H1 (cell line): ENCODE data around the gene SLC43A3. TPM values are rescaled to one million over a fixed set of nuclear protein-coding genes. Genes with fewer than 3 reads are reported as not detected.

Experiments used
- CTCF ChIA-PET: fragments of 300-600 bp; sonication (Branson Sonifier 250); formaldehyde crosslinking; loops from one replicate; lab custom pipeline; 2021; ENCODE audit not compliant: partially characterized antibody; lab: Charles Lee
- POLR2A ChIA-PET: fragments of 300-600 bp; sonication (Branson Sonifier 250); formaldehyde crosslinking; loops from one replicate; lab custom pipeline; 2021; ENCODE audit warnings: inconsistent platforms; ENCODE audit not compliant: partially characterized antibody; lab: Charles Lee
- DNase-seq, 2 experiments: peaks; one replicate each; pipeline versions ENCODE4 v3.0.0 to v3.0.0-alpha.2; 2010 to 2022; ENCODE audit warnings: low spot score in 2 of 2, low read depth in 1 of 2, mixed read lengths in 1 of 2
- FAIRE-seq: peaks from 2 replicates; lab custom pipeline; 2011; peaks lifted over from hg19 to GRCh38; lab: Jason Lieb, UNC
- H2AFZ ChIP-seq: 2 replicates; pipeline ENCODE4 v1.8.1; 2012; ENCODE audit warnings: low read length, inconsistent platforms
- H2AK5ac ChIP-seq: 2 replicates; pipeline ENCODE4 v1.6.1; 2013; ENCODE audit warnings: low read depth, low read length
- H2BK120ac ChIP-seq: replicated peaks from 2 replicates; pipeline ENCODE3; 2013; ENCODE audit warnings: low read depth, low read length, inconsistent platforms
- H2BK12ac ChIP-seq: 2 replicates; pipeline ENCODE4 v1.6.1; 2013; ENCODE audit warnings: low read depth, low read length
- H2BK15ac ChIP-seq: 2 replicates; pipeline ENCODE4 v1.6.1; 2013; ENCODE audit warnings: low read length
- H2BK20ac ChIP-seq: 2 replicates; pipeline ENCODE4 v1.6.1; 2013; ENCODE audit warnings: low read length
- H2BK5ac ChIP-seq: 2 replicates; pipeline ENCODE4 v1.6.1; 2013; ENCODE audit warnings: low read depth, low read length
- H3K14ac ChIP-seq: 2 replicates; pipeline ENCODE4 v1.6.1; 2013; ENCODE audit warnings: inconsistent platforms; ENCODE audit not compliant: insufficient read length
- H3K18ac ChIP-seq: 2 replicates; pipeline ENCODE4 v1.6.1; 2013; ENCODE audit warnings: low read length; ENCODE audit errors: extremely low read depth
- H3K23ac ChIP-seq: 2 replicates; pipeline ENCODE4 v1.6.1; 2013; ENCODE audit warnings: inconsistent platforms; ENCODE audit not compliant: insufficient read length
- H3K23me2 ChIP-seq: 2 replicates; pipeline ENCODE4 v1.6.1; 2013; ENCODE audit warnings: low read depth, low read length
- H3K27ac ChIP-seq: 2 replicates; pipeline ENCODE4 v1.6.1; 2011; ENCODE audit warnings: low read depth, low read length, inconsistent platforms
- H3K27me3 ChIP-seq, 4 experiments: replicated peaks in 1 of 4; 1 replicate in 1 of 4; 2 replicates in 3 of 4; pipeline versions ENCODE4 v1.6.1 to v1.8.1; 2011 to 2013; ENCODE audit warnings: low read length in 3 of 4, mild to moderate bottlenecking in 3 of 4, inconsistent platforms in 2 of 4, mixed read lengths in 2 of 4, moderate library complexity in 1 of 4; ENCODE audit not compliant: control insufficient read depth in 3 of 4, insufficient read depth in 3 of 4; ENCODE audit errors: extremely low read depth in 1 of 4
- H3K36me3 ChIP-seq, 4 experiments: 2 replicates each; pipeline versions ENCODE4 v1.6.1 to v1.8.1; 2011 to 2013; ENCODE audit warnings: mild to moderate bottlenecking in 4 of 4, low read length in 3 of 4, moderate library complexity in 2 of 4, control low read depth in 1 of 4, inconsistent platforms in 1 of 4; ENCODE audit not compliant: insufficient read depth in 4 of 4, control insufficient read depth in 2 of 4
- H3K4ac ChIP-seq: replicated peaks from 2 replicates; pipeline ENCODE3; 2013; ENCODE audit warnings: low read length, low read depth, mixed read lengths, inconsistent platforms; ENCODE audit not compliant: insufficient read length
- H3K4me1 ChIP-seq, 4 experiments: replicated peaks in 1 of 4; 1 replicate in 1 of 4; 2 replicates in 3 of 4; pipeline versions ENCODE4 v1.6.1 to v1.8.1; 2011 to 2013; ENCODE audit warnings: low read length in 3 of 4, inconsistent platforms in 2 of 4, mixed read lengths in 1 of 4; ENCODE audit not compliant: insufficient read depth in 4 of 4, control insufficient read depth in 3 of 4
- H3K4me2 ChIP-seq, 2 experiments: 2 replicates each; pipeline versions ENCODE4 v1.6.1 to v1.8.1; 2011 to 2013; ENCODE audit warnings: low read depth in 2 of 2, low read length in 2 of 2, control low read depth in 1 of 2, inconsistent platforms in 1 of 2, mild to moderate bottlenecking in 1 of 2; ENCODE audit not compliant: insufficient read depth in 1 of 2
- H3K4me3 ChIP-seq, 4 experiments: fragments of 200-600, 300-600 bp in 1 of 4; sonication (generic), shearing (Covaris generic), sonication (Bioruptor Twin) in 1 of 4; 2 replicates each; pipeline versions ENCODE4 v1.5.1 to v1.8.1; 2011 to 2016; ENCODE audit warnings: low read length in 4 of 4, low read depth in 3 of 4, control low read depth in 2 of 4, inconsistent platforms in 2 of 4, mild to moderate bottlenecking in 2 of 4, mixed read lengths in 1 of 4, moderate library complexity in 1 of 4; ENCODE audit not compliant: insufficient read depth in 2 of 4; ENCODE audit errors: extremely low read depth in 1 of 4
- H3K56ac ChIP-seq: replicated peaks from 2 replicates; pipeline ENCODE3; 2013; ENCODE audit warnings: low read depth, mild to moderate bottlenecking, mixed read lengths, low read length, inconsistent platforms; ENCODE audit not compliant: insufficient read length
- H3K79me1 ChIP-seq: 2 replicates; pipeline ENCODE4 v1.6.1; 2013; ENCODE audit warnings: low read depth, low read length, control low read depth
- H3K79me2 ChIP-seq, 2 experiments: 2 replicates each; pipeline versions ENCODE4 v1.6.1 to v1.8.1; 2012 to 2013; ENCODE audit warnings: low read length in 2 of 2, mild to moderate bottlenecking in 2 of 2, inconsistent platforms in 1 of 2; ENCODE audit not compliant: insufficient read depth in 2 of 2, control insufficient read depth in 1 of 2
- H3K9ac ChIP-seq, 4 experiments: replicated peaks in 1 of 4; 1 replicate in 1 of 4; 2 replicates in 3 of 4; pipeline versions ENCODE4 v1.6.1 to v1.8.1; 2011 to 2013; ENCODE audit warnings: low read depth in 3 of 4, low read length in 3 of 4, control low read depth in 2 of 4, mild to moderate bottlenecking in 2 of 4, moderate library complexity in 2 of 4, inconsistent platforms in 1 of 4; ENCODE audit errors: extremely low read depth in 1 of 4
- H3K9me3 ChIP-seq, 2 experiments: 2 replicates each; pipeline versions ENCODE4 v1.6.1 to v1.8.1; 2012 to 2013; ENCODE audit warnings: mild to moderate bottlenecking in 2 of 2, moderate library complexity in 2 of 2, control low read depth in 1 of 2, inconsistent platforms in 1 of 2, low read depth in 1 of 2, low read length in 1 of 2, mixed read lengths in 1 of 2; ENCODE audit not compliant: insufficient read depth in 2 of 2
- H4K20me1 ChIP-seq, 2 experiments: replicated peaks in 1 of 2; 2 replicates each; pipeline versions ENCODE3 to v1.8.1; 2011 to 2013; ENCODE audit warnings: inconsistent platforms in 2 of 2, low read length in 2 of 2, mild to moderate bottlenecking in 1 of 2; ENCODE audit not compliant: insufficient read depth in 2 of 2, control insufficient read depth in 1 of 2
- H4K5ac ChIP-seq: 2 replicates; pipeline ENCODE4 v1.6.1; 2013; ENCODE audit warnings: low read length, low read depth, mixed read lengths, inconsistent platforms; ENCODE audit not compliant: insufficient read length
- H4K8ac ChIP-seq: 2 replicates; pipeline ENCODE4 v1.8.0; 2013; ENCODE audit warnings: mild to moderate bottlenecking, moderate library complexity, low read length, inconsistent platforms; ENCODE audit not compliant: insufficient read depth; ENCODE audit errors: extremely low read depth
- H4K91ac ChIP-seq: replicated peaks from 2 replicates; pipeline ENCODE3; 2013; ENCODE audit warnings: low read length, mixed read lengths, inconsistent platforms; ENCODE audit not compliant: insufficient read length
- HDAC6 ChIP-seq: IDR thresholded peaks from one replicate; pipeline ENCODE4 v1.7.1; 2012; ENCODE audit warnings: low read depth, mild to moderate bottlenecking, inconsistent platforms, low read length, moderate library complexity
- TCF12 ChIP-seq: IDR thresholded peaks from 2 replicates; pipeline ENCODE4 v1.6.1; 2011; ENCODE audit warnings: low read depth, mild to moderate bottlenecking, low read length
- WGBS, 2 experiments: shearing (Covaris generic) in 1 of 2; methylation state at CpG; one replicate each; pipeline versions ENCODE4 v1.1.6 to v1.1.7; 2013 to 2015; ENCODE audit warnings: low lambda C conversion rate in 2 of 2, mixed read lengths in 2 of 2, inconsistent platforms in 1 of 2, low coverage in 1 of 2, missing lambda C conversion rate in 1 of 2; ENCODE audit not compliant: insufficient replicate concordance in 2 of 2, insufficient coverage in 1 of 2, insufficient read length in 1 of 2; ENCODE audit errors: extremely low coverage in 1 of 2, missing lambda C conversion rate in 1 of 2; 5-methylcytosine and 5-hydroxymethylcytosine counted together
- polyA plus RNA-seq, 7 experiments: library from polyadenylated mRNA; depleted of rRNA in 3 of 7; stranded (reverse) in 5 of 7; unstranded in 2 of 7; fragments of >200 nt in 5 of 7; fragments of 200-250 nt in 2 of 7; gene quantifications; 1 replicate in 5 of 7; 2 replicates in 1 of 7; 4 replicates in 1 of 7; pipeline versions ENCODE4 v1.2.1 to v1.2.3, GENCODE V29; 2011 to 2013; ENCODE audit warnings: missing spikeins in 2 of 7, mixed read lengths in 2 of 7
- total RNA-seq: library from RNA; stranded (reverse); fragmentation: NEBNext Ultra II Directional; extraction: Animal tissue kit (Norgen Biotek cat#: 25700); gene quantifications from 2 replicates; pipeline ENCODE4 v1.2.1, GENCODE V29; 2021

The SLC43A3 gene
- total and polyA plus RNA-seq, 2 of the 8 experiments (the other 6 are each of a cell fraction or from before 2014, with no cell fraction given), result 31.8 to 67.8 TPM

DNA sequence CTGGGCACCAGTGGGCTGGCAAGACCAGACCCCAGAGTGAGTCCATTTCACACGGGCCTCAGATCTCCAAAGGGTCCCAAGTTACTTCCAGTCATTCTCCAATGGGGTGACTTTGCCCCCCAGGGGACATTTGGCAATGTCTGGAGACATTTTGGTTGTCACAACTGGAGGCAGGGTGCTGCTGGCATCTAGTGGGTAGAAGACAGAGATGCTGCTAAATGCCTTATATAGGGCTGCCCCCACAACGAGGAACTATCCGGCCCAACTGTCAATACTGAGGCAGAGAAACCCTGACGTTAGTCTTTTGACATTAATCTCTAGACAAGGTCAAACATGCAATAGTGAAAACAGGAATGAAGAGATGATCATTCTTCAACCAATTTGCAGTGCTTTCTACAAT is 39.8 kb upstream of the SLC43A3 start:
- no peak overlapping the region for H4K91ac ChIP-seq
- H2BK20ac ChIP-seq, result no peak overlapping the region
- CTCF ChIA-PET, result interaction anchor here (2.0 to 14.0 kb wide), 2 partner anchors 9 to 19 kb away, joined by 9 to 452 read pairs; no protein-coding TSS in a partner anchor
- H2BK120ac ChIP-seq, result no peak overlapping the region
- H3K23ac ChIP-seq, result no peak overlapping the region
- H2BK15ac ChIP-seq, result no peak overlapping the region
- H3K79me2 ChIP-seq, result peaks cover 0 to 18% of the 10 kb centered on the region in 2 experiments; a peak in 2 of 4 replicates
- H2BK5ac ChIP-seq, result no peak overlapping the region
- TF ChIP-seq TCF12, result no peak
- no peak for TF ChIP-seq HDAC6
- no peak overlapping the region for H3K4me2 ChIP-seq
- H3K23me2 ChIP-seq, result peaks cover under 1% of the 10 kb centered on the region; the same call in 1 of the 2 replicates
- no peak overlapping the region for H2AK5ac ChIP-seq
- peaks cover 3% of the 10 kb centered on the region; the same call in 1 of the 2 replicates for H3K79me1 ChIP-seq
- POLR2A ChIA-PET, result interaction anchor here (10.5 kb wide), 1 partner anchor 15 kb away, joined by 141 read pairs; no protein-coding TSS in a partner anchor
- FAIRE-seq (no peak), DNase-seq (no peak)
- 92% methylated on average over 4 of the region's 4 CpGs; no CpG with 5 or more reads in 1 of the 2 experiments for WGBS, 2 experiments
- no peak overlapping the region for H4K5ac ChIP-seq
- H3K4ac ChIP-seq, result no peak overlapping the region
- H3K4me1 ChIP-seq, result peaks cover 5 to 44% (median 36%) of the 10 kb centered on the region in 4 experiments
- H2AFZ ChIP-seq, result no peak overlapping the region
- no peak overlapping the region for H2BK12ac ChIP-seq
- peaks cover 0 to 6% (median 5%) of the 10 kb centered on the region in 4 experiments; a peak in 4 of 7 replicates for H3K27me3 ChIP-seq
- peaks cover 0 to 11% (median 5%) of the 10 kb centered on the region in 4 experiments; a peak in 4 of 8 replicates for H3K36me3 ChIP-seq
- H3K56ac ChIP-seq, result no peak overlapping the region
- no peak overlapping the region for H4K8ac ChIP-seq
- no peak overlapping the region for H3K9ac ChIP-seq
- H3K9me3 ChIP-seq, result no peaks in the 10 kb centered on the region
- H4K20me1 ChIP-seq, result peaks cover 2 to 8% of the 10 kb centered on the region in 2 experiments
- H3K4me3 ChIP-seq, result no peak overlapping the region
- no peak overlapping the region for H3K14ac ChIP-seq
- H3K27ac ChIP-seq, result no peak overlapping the region
- H3K18ac ChIP-seq, result no peak overlapping the region
